ENCODE measurements around the gene GLTP.

DNA sequence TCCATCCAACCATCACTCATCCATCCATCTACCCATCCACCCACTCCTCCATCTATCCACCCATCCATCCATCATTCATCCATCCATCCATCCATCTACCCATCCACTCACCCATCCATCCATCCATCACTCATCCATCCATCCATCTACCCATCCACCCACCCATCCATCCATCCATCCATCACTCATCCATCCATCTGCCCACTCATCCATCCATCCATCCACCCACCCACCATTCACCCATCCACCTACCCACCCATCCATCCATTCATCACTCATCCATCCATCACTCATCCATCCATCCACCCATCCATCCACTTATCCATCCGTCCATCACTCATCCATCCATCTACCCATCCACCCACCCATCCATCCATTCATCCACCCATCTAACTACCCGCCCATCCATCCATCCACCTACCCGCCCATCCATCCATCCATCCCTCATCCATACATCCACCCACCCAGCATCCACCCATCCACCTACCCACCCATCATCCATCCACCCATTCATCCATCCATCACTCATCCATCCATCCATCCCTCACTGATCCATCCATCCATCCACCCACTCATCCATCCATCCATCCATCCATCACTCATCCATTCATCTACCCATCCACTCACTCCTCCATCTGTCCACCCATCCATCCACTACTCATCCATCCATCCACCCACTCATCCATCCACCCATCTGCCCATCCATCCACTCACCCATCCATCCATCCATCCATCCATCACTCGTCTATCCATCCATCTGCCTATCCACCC lies 71.3 kb downstream of the GLTP start:
- TF ChIP-seq POLR2A (IDR thresholded peaks at IDR 0.05) = no peak
- TF ChIP-seq, protein P1, sequence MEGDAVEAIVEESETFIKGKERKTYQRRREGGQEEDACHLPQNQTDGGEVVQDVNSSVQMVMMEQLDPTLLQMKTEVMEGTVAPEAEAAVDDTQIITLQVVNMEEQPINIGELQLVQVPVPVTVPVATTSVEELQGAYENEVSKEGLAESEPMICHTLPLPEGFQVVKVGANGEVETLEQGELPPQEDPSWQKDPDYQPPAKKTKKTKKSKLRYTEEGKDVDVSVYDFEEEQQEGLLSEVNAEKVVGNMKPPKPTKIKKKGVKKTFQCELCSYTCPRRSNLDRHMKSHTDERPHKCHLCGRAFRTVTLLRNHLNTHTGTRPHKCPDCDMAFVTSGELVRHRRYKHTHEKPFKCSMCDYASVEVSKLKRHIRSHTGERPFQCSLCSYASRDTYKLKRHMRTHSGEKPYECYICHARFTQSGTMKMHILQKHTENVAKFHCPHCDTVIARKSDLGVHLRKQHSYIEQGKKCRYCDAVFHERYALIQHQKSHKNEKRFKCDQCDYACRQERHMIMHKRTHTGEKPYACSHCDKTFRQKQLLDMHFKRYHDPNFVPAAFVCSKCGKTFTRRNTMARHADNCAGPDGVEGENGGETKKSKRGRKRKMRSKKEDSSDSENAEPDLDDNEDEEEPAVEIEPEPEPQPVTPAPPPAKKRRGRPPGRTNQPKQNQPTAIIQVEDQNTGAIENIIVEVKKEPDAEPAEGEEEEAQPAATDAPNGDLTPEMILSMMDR (IDR thresholded peaks at IDR 0.05) = peak in 1 of 2 donors; percentile 6

Data from suprapubic skin (tissue), 3 donors.